GM18502 (cell line): ENCODE results near the gene CSNK1A1.
"Not testable (repeated sequence)": the region's sequence is repeated elsewhere in the genome, so short reads cannot be mapped to it uniquely, and the experiment has no call there.

Experiments used
- ATAC-seq: cut with Tn5 transposase; IDR thresholded peaks from one replicate; pipeline ENCODE4 v1.9.1; 2021; ENCODE audit warnings: mild to moderate bottlenecking; ENCODE audit not compliant: unreplicated experiment, poor library complexity

The CSNK1A1 gene

DNA sequence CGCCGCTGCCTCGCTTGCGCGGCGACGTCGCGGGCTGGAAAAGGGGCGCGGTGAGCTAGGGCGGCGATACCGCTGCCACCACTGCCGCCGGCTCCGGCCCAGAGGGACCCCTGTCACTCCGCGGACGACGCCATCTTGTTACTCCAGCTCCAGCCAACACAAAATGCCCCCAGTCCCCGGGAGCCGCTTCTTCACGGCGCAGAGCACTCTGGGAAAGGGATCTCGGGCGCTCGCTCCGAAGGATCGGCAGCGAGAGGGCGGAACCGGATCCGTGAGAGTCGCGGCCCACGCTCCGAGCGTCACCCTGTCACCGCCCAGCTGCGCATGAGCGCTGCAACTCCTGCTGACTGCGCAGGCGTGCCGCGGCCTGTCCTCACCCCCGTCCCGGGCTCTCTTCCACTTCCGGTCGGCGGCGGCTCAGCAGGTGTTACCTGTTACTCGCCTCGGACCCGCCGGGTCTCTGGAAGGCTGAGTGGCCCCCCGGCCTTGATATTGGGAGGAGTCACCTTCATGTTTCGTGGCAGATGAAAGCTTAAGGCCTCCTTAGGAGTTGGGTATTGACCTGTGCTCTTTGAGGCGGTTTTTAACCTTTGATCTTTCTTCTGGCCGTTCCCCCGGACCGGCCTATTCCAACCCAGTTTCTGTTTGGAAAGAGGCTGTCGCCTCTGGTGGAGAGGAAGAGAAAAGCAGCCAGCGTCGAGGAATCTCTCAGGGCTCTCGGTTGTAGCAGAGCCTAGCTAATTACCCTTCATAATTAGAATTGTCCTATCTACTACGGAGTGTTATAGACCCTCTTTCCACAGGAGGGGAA is at the start of gene CSNK1A1:
CSNK1A1 (minus strand) TSS at position 213 of the 811 bp plus-strand sequence. CDS start 475 bp downstream, outside the sequence.
- ATAC-seq = peak; percentile 90

DNA sequence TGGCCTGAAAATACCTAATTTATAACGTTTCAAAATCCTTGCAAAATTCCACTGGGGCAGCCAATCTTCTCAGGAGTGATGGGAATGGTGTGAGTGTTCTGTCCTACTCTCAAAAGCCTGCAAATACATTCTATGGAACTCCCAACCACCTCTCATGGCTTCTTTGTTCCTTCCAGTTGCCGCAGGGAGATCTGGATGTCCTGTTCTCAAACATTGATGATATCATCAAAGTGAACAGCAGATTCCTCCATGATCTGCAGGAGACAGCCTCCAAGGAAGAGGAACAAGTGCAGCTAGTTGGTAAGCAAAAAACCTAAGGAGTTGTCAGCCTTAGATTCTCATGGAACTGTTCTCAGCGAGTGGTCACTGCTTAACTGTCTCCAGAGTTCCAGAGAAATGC is 49.7 kb upstream of the CSNK1A1 start:
- no peak for ATAC-seq

DNA sequence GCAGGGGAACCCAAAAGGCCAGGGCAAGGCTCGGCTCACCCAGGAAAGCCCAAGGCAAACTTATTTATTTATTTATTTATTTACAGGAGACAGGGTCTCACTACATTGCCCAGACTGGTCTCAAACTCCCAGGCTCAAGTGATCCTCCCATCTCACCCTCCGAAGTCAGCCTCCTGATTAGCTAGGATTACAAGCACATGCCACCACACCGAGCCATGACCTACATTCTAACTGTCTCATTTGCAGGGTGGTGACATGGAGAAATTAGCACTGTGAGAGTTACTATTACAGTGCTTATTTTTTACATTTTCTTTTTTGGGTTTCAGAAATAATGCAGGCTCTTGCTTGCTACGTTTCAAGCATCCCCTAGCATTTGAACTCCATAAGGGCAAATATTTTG is 48.1 kb upstream of the CSNK1A1 start:
- ATAC-seq = no peak

GRCh38 chr5:149598966-149599365 is 47.7 kb upstream of the CSNK1A1 start:
- ATAC-seq = no peak

GRCh38 chr5:149598234-149598633 is 47.0 kb upstream of the CSNK1A1 start:
- not testable (repeated sequence) for ATAC-seq

- no peak for ATAC-seq
These were observed 46.4 kb upstream of the CSNK1A1 start for GRCh38 chr5:149597618-149598017.

GRCh38 chr5:149596712-149597111 is 45.5 kb upstream of the CSNK1A1 start:
- no peak for ATAC-seq

- not testable (repeated sequence) for ATAC-seq
These were observed 43.9 kb upstream of the CSNK1A1 start for GRCh38 chr5:149595105-149595504.

DNA sequence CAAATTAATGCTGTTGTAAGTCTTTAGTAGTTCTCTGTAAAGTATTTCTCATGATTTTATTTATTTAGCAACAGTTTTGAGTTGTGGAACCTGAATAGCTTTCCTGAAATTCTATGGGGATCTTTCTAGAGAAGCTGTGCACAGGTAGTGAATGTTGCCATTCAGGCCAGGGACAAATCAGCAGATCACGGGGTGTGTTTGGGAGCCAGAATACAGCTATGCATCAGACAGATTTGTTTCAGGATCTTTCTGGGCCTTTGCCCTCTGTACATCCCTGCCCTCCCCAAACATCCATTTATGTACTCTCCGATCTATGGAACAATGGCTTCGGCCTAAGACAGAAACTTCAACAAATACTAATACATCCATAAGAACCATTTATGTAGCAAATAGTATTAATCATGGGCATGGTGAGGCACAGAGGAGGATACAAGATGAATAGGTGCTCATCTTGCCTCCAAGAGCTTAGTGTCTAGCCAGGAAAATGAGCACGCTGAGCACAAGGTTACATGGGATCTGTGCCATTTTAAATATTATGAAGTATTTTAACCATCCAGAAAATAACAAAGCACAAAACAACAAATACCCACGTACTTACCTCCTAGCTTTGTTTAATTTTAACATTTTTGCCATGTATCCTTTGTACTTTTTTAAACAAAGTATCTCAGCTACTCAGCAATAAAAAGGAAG is 43.1 kb upstream of the CSNK1A1 start:
- ATAC-seq = no peak

DNA sequence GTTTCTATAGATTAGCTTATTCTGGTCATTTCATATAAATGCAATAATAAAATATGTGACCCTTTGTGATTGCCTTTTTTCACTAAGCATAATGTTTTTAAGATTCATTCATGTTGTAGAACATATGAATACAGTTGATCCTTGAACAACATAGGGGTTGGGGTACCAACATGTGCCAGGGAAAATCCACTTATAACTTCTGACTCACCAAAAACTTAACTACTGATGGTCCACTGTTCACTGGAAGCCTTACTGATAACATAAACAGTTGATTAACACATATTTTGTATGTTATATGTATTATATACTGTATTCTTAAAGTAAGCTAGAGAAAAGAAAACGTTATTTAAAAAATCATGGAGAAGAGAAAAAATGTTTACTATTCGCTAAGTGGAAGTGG is 42.1 kb upstream of the CSNK1A1 start:
- ATAC-seq = no peak

GRCh38 chr5:149588936-149589335 is 37.7 kb upstream of the CSNK1A1 start:
- no peak for ATAC-seq

GRCh38 chr5:149586708-149587318 is 35.6 kb upstream of the CSNK1A1 start:
- peak; percentile 52 for ATAC-seq

DNA sequence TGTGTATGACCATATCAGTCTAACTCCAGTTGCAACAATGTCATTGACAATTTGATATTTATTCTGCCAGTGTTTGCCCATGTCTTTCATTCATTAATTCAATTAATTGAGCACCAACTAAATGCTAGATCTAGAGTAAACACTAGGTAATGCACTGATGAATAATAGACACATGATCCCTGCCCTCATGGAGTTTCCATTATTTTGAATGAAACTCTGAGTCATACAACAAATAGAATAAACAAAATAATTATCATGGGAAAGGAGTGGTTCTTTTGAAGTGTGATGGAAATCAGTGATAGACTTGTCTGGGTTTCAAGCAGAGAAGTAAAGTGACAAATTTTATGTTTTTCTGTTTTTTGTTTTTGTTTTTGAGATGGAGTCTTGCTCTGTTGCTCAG is 34.7 kb upstream of the CSNK1A1 start:
- ATAC-seq = no peak

DNA sequence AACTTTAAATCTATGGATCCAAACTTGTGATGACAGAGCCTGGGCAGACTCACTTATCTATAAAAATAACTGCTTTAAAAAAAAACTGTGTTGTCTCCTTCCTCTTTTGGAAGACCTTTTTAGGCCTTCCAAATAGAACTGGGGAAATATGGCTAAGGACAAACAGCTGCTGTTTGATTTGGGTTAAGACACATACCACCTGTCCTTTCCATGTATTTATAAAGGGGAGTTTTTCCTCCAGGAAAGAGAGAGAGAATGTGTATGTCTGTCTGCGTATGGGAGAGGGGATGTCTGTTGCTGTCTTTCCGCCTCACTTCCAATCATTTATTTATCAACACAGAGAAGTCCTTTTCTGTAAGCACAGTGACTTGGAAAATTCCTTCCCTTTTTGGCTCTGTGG is 32.9 kb upstream of the CSNK1A1 start:
- no peak for ATAC-seq

- ATAC-seq = no peak
These were observed 32.2 kb upstream of the CSNK1A1 start for GRCh38 chr5:149583394-149583793.

DNA sequence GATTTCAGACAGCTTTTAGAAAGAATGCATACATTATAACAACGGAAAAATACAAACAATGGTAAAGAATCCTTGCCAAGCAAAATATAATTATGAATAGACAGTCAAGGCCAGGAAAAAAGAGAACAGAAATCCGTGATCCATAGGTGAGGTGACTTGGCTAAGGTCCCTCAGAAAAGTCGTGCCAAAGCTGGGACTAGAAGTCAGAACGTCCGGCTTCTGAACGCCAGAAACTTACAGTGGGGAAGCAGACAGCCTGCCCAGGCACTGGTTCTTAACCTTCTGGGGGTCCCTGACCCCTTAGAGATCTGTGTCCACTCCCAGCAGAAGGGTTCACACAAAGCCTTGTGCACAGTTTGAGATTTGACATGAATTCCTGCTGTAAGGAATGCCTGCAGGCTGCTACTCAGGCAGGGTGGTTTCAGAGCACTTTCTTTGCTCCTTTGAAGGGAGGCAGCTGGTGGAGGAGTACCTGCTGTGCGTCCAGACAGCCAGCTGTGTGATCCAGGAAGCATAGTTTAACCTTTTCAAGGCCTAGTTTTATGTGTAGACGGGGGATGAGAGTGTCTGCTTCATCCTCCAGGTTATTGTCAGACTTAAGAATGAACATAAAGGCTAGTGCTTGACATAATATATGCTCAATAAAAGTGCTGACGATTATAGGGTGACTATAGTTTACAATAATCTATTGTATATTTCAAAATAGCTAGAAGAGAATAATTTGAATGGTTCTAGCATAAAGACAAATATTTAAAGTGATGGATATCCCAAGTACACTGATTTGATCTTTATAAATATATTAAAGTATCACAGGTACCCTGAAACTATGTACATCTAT is 30.9 kb upstream of the CSNK1A1 start:
- no peak for ATAC-seq

DNA sequence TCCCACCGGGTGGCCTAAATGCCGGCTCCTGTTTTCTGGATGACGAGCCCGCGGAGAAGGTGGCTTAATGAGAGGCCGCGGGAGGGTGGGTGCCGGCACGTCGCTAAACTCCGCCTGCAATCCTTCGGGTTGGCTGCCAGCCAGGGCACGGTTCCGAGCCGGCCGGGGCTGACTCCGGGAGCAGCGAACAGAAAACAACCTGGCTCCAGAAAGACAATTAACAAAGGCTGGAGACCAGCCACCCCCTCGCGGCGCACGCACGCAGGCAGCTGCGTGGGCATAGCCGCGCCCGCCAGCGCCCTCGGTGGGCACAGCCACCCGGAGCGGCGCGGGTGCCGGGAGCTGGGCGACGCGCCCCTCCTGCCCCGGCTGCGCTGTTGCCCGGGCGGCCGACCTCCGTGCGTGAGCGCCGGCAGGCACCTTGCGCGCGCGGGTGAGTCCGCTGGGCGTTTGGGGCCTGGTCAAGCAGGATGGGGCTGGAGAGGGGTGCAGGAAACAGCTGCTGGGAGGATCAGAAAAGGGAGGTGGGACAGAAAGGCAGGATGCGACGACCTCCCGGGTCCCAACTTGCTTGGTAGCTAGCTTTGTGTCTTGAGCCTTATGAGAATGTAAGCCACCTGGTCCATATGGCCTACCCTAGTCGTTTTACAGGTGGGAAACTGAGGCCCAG is 30.1 kb upstream of the CSNK1A1 start, which contains the start of gene ARHGEF37:
ARHGEF37 (plus strand) TSS at position 307 of the 670 bp plus-strand sequence. CDS start 16,272 bp downstream, outside the sequence.
- peak; percentile 48 for ATAC-seq

GRCh38 chr5:149580808-149581191 is 29.6 kb upstream of the CSNK1A1 start:
- ATAC-seq = no peak

- no peak for ATAC-seq
These were observed 27.7 kb upstream of the CSNK1A1 start for GRCh38 chr5:149578896-149579295.

DNA sequence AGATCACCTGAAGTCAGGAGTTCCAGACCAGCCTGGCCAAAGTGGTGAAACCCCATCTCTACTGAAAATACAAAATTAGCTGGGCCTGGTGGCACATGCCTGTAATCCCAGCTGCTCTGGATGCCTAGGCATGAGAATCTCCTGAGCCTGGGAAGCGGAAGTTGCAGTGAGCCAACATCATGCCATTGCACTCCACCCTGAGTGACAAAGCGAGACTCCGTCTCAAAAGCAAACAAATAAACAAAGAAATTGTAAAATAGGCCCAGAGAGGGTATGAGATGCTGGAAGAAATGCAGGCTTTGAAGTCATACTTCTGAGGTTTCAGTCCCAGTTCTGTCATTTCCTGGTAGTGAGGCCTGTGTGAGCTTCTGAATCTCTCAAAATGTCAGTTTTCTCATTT is 24.8 kb upstream of the CSNK1A1 start:
- ATAC-seq = no peak
